ENCODE results near the gene RHOT1. TPM values are rescaled to one million over a fixed set of nuclear protein-coding genes. Genes with fewer than 3 reads are reported as not detected.

The RHOT1 gene
- total RNA-seq, 1 donor from 2014 or later, result 76.4 TPM

DNA sequence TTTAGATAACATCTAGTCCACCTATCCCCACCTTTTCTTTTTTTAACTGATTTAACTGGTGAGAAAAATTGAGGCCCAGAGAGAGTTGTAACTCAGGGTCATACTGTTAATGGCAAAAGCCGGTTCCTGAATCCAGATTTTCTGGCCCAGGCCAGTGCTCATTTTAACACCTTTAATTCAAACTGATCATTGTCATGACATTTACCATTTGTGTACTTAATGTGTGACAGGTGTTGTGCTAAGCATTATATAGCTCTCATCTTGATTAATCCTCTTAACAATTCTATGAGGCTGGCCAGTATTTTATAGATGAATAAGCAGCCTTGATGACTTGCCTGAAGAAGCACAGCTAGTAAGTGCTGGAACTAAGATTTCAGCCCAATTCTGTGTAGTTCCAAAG lies 14.4 kb downstream of the RHOT1 start:
- Histone ChIP-seq H3K27me3 (no peaks in the 10 kb centered on the region), H4K20me1 (ENCODE audit: low read depth) (no peaks in the 10 kb centered on the region), H3K4me2 (no peak overlapping the region), H3K9me3 (ENCODE audit: low read depth) (no peaks in the 10 kb centered on the region), H3K36me3 (no peaks in the 10 kb centered on the region), H3K79me2 (ENCODE audit: low read depth) (peaks cover 4% of the 10 kb centered on the region), H3K9ac (no peak overlapping the region), H3F3A (ENCODE audit: low read depth) (no peaks in the 10 kb centered on the region), H3K27ac (no peak overlapping the region), H3K4me1 (no peaks in the 10 kb centered on the region), H2AFZ (replicated peaks) (no peak overlapping the region), H3K4me3 (no peak overlapping the region)
- TF ChIP-seq EZH2phosphoT487 (IDR thresholded peaks at IDR 0.05) (no peak), EZH2 (IDR thresholded peaks at IDR 0.05) (no peak)
- TF ChIP-seq, protein P1, sequence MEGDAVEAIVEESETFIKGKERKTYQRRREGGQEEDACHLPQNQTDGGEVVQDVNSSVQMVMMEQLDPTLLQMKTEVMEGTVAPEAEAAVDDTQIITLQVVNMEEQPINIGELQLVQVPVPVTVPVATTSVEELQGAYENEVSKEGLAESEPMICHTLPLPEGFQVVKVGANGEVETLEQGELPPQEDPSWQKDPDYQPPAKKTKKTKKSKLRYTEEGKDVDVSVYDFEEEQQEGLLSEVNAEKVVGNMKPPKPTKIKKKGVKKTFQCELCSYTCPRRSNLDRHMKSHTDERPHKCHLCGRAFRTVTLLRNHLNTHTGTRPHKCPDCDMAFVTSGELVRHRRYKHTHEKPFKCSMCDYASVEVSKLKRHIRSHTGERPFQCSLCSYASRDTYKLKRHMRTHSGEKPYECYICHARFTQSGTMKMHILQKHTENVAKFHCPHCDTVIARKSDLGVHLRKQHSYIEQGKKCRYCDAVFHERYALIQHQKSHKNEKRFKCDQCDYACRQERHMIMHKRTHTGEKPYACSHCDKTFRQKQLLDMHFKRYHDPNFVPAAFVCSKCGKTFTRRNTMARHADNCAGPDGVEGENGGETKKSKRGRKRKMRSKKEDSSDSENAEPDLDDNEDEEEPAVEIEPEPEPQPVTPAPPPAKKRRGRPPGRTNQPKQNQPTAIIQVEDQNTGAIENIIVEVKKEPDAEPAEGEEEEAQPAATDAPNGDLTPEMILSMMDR (IDR thresholded peaks at IDR 0.05), result no peak
- peaks cover 3% of the 10 kb centered on the region for H3K9me3 Mint-ChIP-seq
- H3K27me3 Mint-ChIP-seq (ENCODE audit: insufficient read depth, low read depth), result no peaks in the 10 kb centered on the region
- no peak for DNase-seq (ENCODE audit: low spot score)
- H3K36me3 Mint-ChIP-seq, result peaks cover 44% of the 10 kb centered on the region
- H3K27ac Mint-ChIP-seq, result no peak overlapping the region
- no peak overlapping the region for H3K4me3 Mint-ChIP-seq
- no peaks in the 10 kb centered on the region for H3K4me1 Mint-ChIP-seq

DNA sequence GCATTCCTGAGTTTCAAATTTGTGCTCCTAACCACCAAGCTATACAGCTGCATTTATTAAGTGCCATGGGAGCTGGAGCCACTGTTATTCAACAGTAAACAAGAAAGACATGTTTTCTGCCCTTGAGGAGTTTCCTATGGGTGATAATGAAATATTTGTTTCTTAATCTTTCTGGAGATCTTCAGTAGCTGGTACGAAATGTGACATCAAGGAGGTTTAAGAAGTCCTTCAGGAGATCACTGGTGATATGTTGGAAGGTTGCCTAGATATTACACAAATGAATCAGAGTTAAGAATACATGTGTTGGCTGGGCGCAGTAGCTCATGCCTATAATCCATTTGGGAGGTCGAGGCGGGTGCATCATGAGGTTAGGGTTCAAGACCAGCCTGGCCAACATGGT lies 14.9 kb downstream of the RHOT1 start:
- H4K20me1 ChIP-seq (ENCODE audit: low read depth), result no peaks in the 10 kb centered on the region

DNA sequence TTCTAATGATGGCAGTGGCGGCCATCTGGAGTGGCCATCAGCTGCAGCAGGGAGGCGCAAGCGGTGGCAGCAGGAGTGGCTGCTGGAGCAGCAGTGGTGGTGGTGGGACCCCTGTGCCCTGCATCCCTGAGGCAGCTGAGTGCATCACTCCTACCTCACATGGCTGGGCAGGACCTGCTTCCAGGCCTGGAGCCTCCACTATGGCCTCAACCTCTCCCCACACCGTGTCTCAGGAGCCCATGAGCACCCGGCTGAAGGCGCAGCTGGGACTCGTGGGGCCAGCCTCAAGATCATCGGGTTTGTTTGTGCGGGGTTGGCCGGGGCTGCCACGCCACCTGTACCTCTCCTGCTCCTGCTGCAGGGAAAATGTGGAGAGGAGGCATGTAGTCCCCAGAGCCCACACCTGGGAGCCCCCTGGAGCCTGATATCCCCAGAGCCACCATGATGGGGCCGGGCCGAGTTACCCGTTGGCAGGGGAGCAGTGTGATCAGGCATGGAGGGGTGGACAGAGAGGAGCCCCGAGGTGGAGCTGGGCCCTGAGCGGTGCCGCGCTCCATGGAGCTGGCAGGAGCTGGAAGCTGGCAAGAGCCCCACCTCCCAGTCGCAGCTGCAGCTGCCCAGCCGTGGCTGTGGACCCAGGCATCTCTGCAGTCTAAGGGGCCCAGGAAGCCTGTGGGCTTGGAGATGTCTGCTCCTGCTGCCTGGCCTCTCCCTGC lies 16.7 kb downstream of the RHOT1 start:
- Mint-ChIP-seq H3K9me3 (peaks cover 8% of the 10 kb centered on the region), H3K27ac (no peak overlapping the region)
- no peaks in the 10 kb centered on the region for H3K79me2 ChIP-seq (ENCODE audit: low read depth)

More for the DNA sequence above, 14.9 kb downstream of the RHOT1 start:
- Histone ChIP-seq H3K4me3 (no peak overlapping the region), H3K4me2 (no peak overlapping the region), H3K9me3 (ENCODE audit: low read depth) (no peaks in the 10 kb centered on the region), H3K27me3 (no peaks in the 10 kb centered on the region), H3F3A (ENCODE audit: low read depth) (no peaks in the 10 kb centered on the region), H3K36me3 (no peaks in the 10 kb centered on the region), H3K9ac (no peak overlapping the region), H3K27ac (no peak overlapping the region), H3K79me2 (ENCODE audit: low read depth) (peaks cover 2% of the 10 kb centered on the region), H2AFZ (replicated peaks) (no peak overlapping the region), H3K4me1 (no peaks in the 10 kb centered on the region)
- H3K4me1 Mint-ChIP-seq, result no peaks in the 10 kb centered on the region
- H3K4me3 Mint-ChIP-seq, result no peak overlapping the region
- DNase-seq (ENCODE audit: low spot score), result no peak
- no peak overlapping the region for H3K27ac Mint-ChIP-seq
- H3K9me3 Mint-ChIP-seq, result peaks cover 3% of the 10 kb centered on the region
- peaks cover 43% of the 10 kb centered on the region for H3K36me3 Mint-ChIP-seq
- TF ChIP-seq EZH2 (IDR thresholded peaks at IDR 0.05), result no peak
- TF ChIP-seq, protein P1 (IDR thresholded peaks at IDR 0.05), result no peak
- TF ChIP-seq EZH2phosphoT487 (IDR thresholded peaks at IDR 0.05), result no peak
- H3K27me3 Mint-ChIP-seq (ENCODE audit: insufficient read depth, low read depth), result no peaks in the 10 kb centered on the region

More for the DNA sequence above, 16.7 kb downstream of the RHOT1 start:
- Mint-ChIP-seq H3K36me3 (peaks cover 36% of the 10 kb centered on the region), H3K4me3 (no peak overlapping the region), H3K27me3 (ENCODE audit: insufficient read depth, low read depth) (no peaks in the 10 kb centered on the region), H3K4me1 (no peaks in the 10 kb centered on the region)
- no peaks in the 10 kb centered on the region for H3K27me3 ChIP-seq
- no peaks in the 10 kb centered on the region for H4K20me1 ChIP-seq (ENCODE audit: low read depth)
- no peak overlapping the region for H2AFZ ChIP-seq (replicated peaks)
- no peaks in the 10 kb centered on the region for H3K9me3 ChIP-seq (ENCODE audit: low read depth)
- H3K9ac ChIP-seq, result no peak overlapping the region
- H3K4me1 ChIP-seq, result no peaks in the 10 kb centered on the region
- no peak for DNase-seq (ENCODE audit: low spot score)
- no peaks in the 10 kb centered on the region for H3K36me3 ChIP-seq
- H3K4me2 ChIP-seq, result no peak overlapping the region
- H3K27ac ChIP-seq, result no peak overlapping the region
- no peak overlapping the region for H3K4me3 ChIP-seq
- no peak for TF ChIP-seq EZH2phosphoT487 (IDR thresholded peaks at IDR 0.05)
- no peak for TF ChIP-seq EZH2 (IDR thresholded peaks at IDR 0.05)
- TF ChIP-seq, protein P1 (IDR thresholded peaks at IDR 0.05), result no peak
- no peaks in the 10 kb centered on the region for H3F3A ChIP-seq (ENCODE audit: low read depth)

All from neural progenitor cell (in vitro differentiated cells).